Activated CD4-positive, alpha-beta T cell treated with anti-CD3 and anti-CD28 coated beads, Interleukin-2, amount 10 ng/mL, durations not matched to agents 24 days and 14 days (primary cell): ENCODE results near the gene PARP1. TPM values are rescaled to one million over a fixed set of nuclear protein-coding genes. Genes with fewer than 3 reads are reported as not detected.

Experiments
- DNase-seq: peaks from one replicate; pipeline ENCODE4 v3.0.0; 2022
- H3K27ac Mint-ChIP-seq: one replicate; pipeline ENCODE4 v1.8.0; 2022; ENCODE audit warnings: mild to moderate bottlenecking, mixed read lengths
- H3K27me3 Mint-ChIP-seq: one replicate; pipeline ENCODE4 v1.8.0; 2022; ENCODE audit warnings: mixed read lengths
- H3K36me3 Mint-ChIP-seq: one replicate; pipeline ENCODE4 v1.8.0; 2022; ENCODE audit warnings: low read depth, mild to moderate bottlenecking, mixed read lengths
- H3K4me1 Mint-ChIP-seq: one replicate; pipeline ENCODE4 v1.8.0; 2021; ENCODE audit warnings: mixed read lengths
- H3K4me3 Mint-ChIP-seq: one replicate; pipeline ENCODE4 v1.8.0; 2022; ENCODE audit warnings: mild to moderate bottlenecking, moderate library complexity, mixed read lengths
- H3K9me3 Mint-ChIP-seq: one replicate; pipeline ENCODE4 v1.8.0; 2021; ENCODE audit warnings: mixed read lengths
- intact Hi-C: fragments of 100-400 bp; cut with micrococcal nuclease; formaldehyde crosslinking; loops from one replicate; pipeline ENCODE4 v1.15.1; 2023
- total RNA-seq: library from RNA; stranded (reverse); gene quantifications from 2 replicates; pipeline ENCODE4 v1.2.3, GENCODE V29; 2022

The PARP1 gene
- total RNA-seq, 1 donor from 2014 or later: 215 TPM

DNA sequence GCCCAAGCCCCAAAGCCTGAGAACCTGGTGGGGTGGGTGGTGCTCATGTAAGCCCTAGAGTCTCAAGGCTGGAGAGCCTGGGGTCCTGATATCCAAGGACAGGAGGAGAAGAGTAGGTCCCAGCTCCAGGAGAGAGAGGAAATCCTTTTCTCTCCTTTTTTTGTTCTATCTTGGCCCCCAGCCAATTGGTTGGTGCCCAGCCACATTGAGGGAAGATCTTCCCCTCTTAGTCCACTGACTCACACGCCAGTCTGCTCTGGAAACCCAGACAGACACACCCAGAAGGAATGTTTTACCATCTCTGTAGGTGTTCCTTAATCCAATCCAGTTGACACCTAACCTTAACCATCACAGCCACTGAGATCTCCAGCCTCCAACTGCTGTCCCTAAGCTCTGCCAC lies 82.7 kb downstream of the PARP1 start:
- Mint-ChIP-seq H3K27me3 (peaks cover 6% of the 10 kb centered on the region), H3K4me3 (no peak overlapping the region), H3K27ac (no peak overlapping the region), H3K4me1 (peaks cover 5% of the 10 kb centered on the region), H3K9me3 (no peaks in the 10 kb centered on the region), H3K36me3 (no peaks in the 10 kb centered on the region)
- DNase-seq: no peak
- intact Hi-C loops: no loop called here

DNA sequence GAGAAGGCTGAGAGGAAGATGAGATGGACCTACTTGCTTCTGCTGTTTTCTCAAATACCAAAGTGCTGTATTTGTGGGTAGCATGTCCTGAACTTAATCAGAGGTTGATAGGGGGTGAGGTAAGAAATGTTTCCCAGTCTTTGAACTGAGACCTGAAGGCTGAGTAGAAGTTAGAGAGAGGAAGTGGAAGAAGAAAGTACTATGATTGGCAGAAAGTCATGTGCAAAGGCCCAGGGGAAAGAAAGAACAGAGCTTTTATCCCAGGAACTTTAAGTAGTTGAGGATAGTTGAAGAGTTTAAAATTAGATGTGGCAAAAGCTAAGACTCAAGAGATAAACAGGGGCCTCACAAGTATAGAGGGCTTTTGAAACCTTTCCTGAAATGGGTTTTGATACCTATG lies 83.4 kb downstream of the PARP1 start:
- Mint-ChIP-seq H3K9me3 (no peaks in the 10 kb centered on the region), H3K4me1 (peaks cover 5% of the 10 kb centered on the region), H3K27me3 (peaks cover 6% of the 10 kb centered on the region), H3K36me3 (no peaks in the 10 kb centered on the region), H3K27ac (no peak overlapping the region), H3K4me3 (no peak overlapping the region)
- DNase-seq: no peak
- intact Hi-C loops: no loop called here

GRCh38 chr1:226322986-226323385 lies 84.9 kb downstream of the PARP1 start:
- H3K4me1 Mint-ChIP-seq: peaks cover 5% of the 10 kb centered on the region
- no peak for DNase-seq
- intact Hi-C loops: no loop called here
- H3K27ac Mint-ChIP-seq: no peak overlapping the region
- peaks cover 10% of the 10 kb centered on the region for H3K27me3 Mint-ChIP-seq
- H3K9me3 Mint-ChIP-seq: no peaks in the 10 kb centered on the region
- H3K4me3 Mint-ChIP-seq: no peak overlapping the region
- no peaks in the 10 kb centered on the region for H3K36me3 Mint-ChIP-seq

- H3K27ac Mint-ChIP-seq: no peak overlapping the region
Observed at GRCh38 chr1:226320930-226321329, 87.0 kb downstream of the PARP1 start.

GRCh38 chr1:226318471-226318870 lies 89.4 kb downstream of the PARP1 start:
- Mint-ChIP-seq H3K27me3 (peaks cover 37% of the 10 kb centered on the region), H3K4me3 (no peak overlapping the region), H3K4me1 (no peaks in the 10 kb centered on the region), H3K36me3 (no peaks in the 10 kb centered on the region), H3K27ac (no peak overlapping the region), H3K9me3 (peaks cover 4% of the 10 kb centered on the region)
- intact Hi-C loops: no loop called here
- DNase-seq: no peak

More at GRCh38 chr1:226320930-226321329, 87.0 kb downstream of the PARP1 start:
- Mint-ChIP-seq H3K4me1 (no peaks in the 10 kb centered on the region), H3K36me3 (no peaks in the 10 kb centered on the region), H3K9me3 (no peaks in the 10 kb centered on the region), H3K27me3 (peaks cover 18% of the 10 kb centered on the region), H3K4me3 (no peak overlapping the region)
- DNase-seq: no peak
- intact Hi-C loops: no loop called here

DNA sequence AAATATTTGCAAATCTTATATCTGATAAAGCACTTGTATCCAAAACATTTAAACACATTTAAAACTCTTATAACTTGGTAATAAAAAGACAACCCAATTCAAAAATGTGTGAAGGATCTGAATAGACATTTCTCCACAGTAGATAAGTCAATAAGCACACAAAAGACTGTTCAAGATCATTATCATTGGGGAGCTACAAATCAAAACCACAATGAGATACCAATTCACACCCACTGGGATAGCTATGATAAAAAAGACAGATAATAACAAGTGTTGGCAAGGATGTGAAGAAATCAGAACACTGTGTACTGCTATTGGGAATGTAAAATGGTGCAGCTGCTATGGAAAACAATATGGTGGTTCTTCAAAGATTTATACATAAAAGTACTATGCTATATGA lies 93.8 kb downstream of the PARP1 start:
- H3K36me3 Mint-ChIP-seq: no peaks in the 10 kb centered on the region
- intact Hi-C loops: no loop called here
- H3K9me3 Mint-ChIP-seq: peaks cover 4% of the 10 kb centered on the region
- H3K27me3 Mint-ChIP-seq: peaks cover 46% of the 10 kb centered on the region
- no peak overlapping the region for H3K4me3 Mint-ChIP-seq
- H3K4me1 Mint-ChIP-seq: peaks cover 9% of the 10 kb centered on the region
- no peak overlapping the region for H3K27ac Mint-ChIP-seq
- no peak for DNase-seq

DNA sequence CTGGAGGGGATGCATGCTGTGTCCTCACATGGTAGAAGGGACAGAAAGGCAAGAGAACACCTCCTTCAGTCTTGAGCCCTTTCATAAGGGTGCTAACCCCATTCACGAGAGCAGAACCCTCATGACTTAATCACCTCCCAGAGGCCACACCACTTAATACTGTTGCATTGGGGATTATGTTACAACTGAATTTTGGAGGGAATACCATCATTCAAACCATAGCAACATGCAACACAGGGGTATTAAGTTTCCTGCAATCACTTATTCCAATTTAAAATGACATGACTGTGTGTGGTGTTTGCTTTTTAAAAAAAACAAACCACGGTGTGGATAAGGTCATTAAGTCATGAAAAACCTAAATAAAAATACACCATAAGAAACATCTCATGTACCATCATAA lies 95.8 kb downstream of the PARP1 start:
- H3K36me3 Mint-ChIP-seq: no peaks in the 10 kb centered on the region
- H3K9me3 Mint-ChIP-seq: peaks cover 4% of the 10 kb centered on the region
- DNase-seq: no peak
- peaks cover 43% of the 10 kb centered on the region for H3K27me3 Mint-ChIP-seq
- H3K4me3 Mint-ChIP-seq: no peak overlapping the region
- peaks cover 17% of the 10 kb centered on the region for H3K4me1 Mint-ChIP-seq
- H3K27ac Mint-ChIP-seq: no peak overlapping the region
- intact Hi-C loops: no loop called here

- intact Hi-C loops: no loop called here
- Mint-ChIP-seq H3K27me3 (peaks cover 41% of the 10 kb centered on the region), H3K27ac (no peak overlapping the region), H3K4me3 (no peak overlapping the region), H3K36me3 (no peaks in the 10 kb centered on the region), H3K9me3 (peaks cover 4% of the 10 kb centered on the region), H3K4me1 (peaks cover 23% of the 10 kb centered on the region)
- DNase-seq: no peak
Observed at GRCh38 chr1:226311376-226311775, 96.5 kb downstream of the PARP1 start.

Other genes with a start within 250 kb of the PARP1 start
- 21.8 and 23.9 TPM in 2 replicates for gene ACBD3, start 221.4 kb downstream of the PARP1 start, total RNA-seq
- not detected in 2 replicates for gene MIXL1, start 184.4 kb downstream of the PARP1 start, total RNA-seq
- 10.5 and 13.8 TPM in 2 replicates for gene LIN9, start 98.9 kb downstream of the PARP1 start, total RNA-seq
- gene STUM, start 140.7 kb upstream of the PARP1 start, total RNA-seq: not detected in 2 replicates